ENCODE data around the gene ORM2.

- TF ChIP-seq CTCF (IDR thresholded peaks at IDR 0.05) (no peak), POLR2AphosphoS5 (IDR thresholded peaks at IDR 0.05) (no peak), EP300 (IDR thresholded peaks at IDR 0.05) (no peak)
Measured at GRCh38 chr9:114335745-114336144, 6.1 kb downstream of the ORM2 start.

All from suprapubic skin (tissue), 4 donors.